IMR-90 (cell line): ENCODE data around the gene IL22RA2.

Source experiments
- CTCF ChIP-seq: conservative IDR thresholded peaks from 2 replicates; pipeline ENCODE4 v1.5.1; 2012; ENCODE audit warnings: mild to moderate bottlenecking, low read depth, low read length, improper control_type of control experiment
- FOS ChIP-seq: fragments of 150-350 bp; IDR thresholded peaks from 2 replicates; pipeline ENCODE4 v1.6.1; 2016; ENCODE audit warnings: low read depth, low read length
- POLR2A ChIP-seq: IDR thresholded peaks from 2 replicates; pipeline ENCODE4 v1.6.1; 2012; ENCODE audit warnings: mild to moderate bottlenecking, low read depth, low read length
- RFX5 ChIP-seq: IDR thresholded peaks from 2 replicates; pipeline ENCODE4 v1.8.0; 2012; ENCODE audit warnings: low read depth, mild to moderate bottlenecking, low read length, moderate library complexity

GRCh38 chr6:137182654-137183073 is 9.2 kb upstream of the IL22RA2 start:
- TF ChIP-seq CTCF (no peak), FOS (no peak), RFX5 (no peak), POLR2A (no peak)
